Measurements from ENCODE around the gene NAAA.

- TF ChIP-seq MYNN (IDR thresholded peaks at IDR 0.05) (no peak), MYNN (CRISPR knock-in tag; IDR thresholded peaks at IDR 0.05) (no peak), PREB (CRISPR knock-in tag; IDR thresholded peaks at IDR 0.05) (no peak), U2AF1 (optimal IDR thresholded peaks at IDR 0.05; ENCODE audit: low read depth, low read length) (no peak), ZNF174 (CRISPR knock-in tag; IDR thresholded peaks at IDR 0.05) (no peak), FOXM1 (IDR thresholded peaks at IDR 0.05; ENCODE audit: low read depth) (no peak), FOXM1 (CRISPR knock-in tag; IDR thresholded peaks at IDR 0.05; ENCODE audit: low read depth) (no peak), MXD1 (CRISPR knock-in tag; IDR thresholded peaks at IDR 0.05; ENCODE audit: borderline replicate concordance, poor library complexity, severe bottlenecking) (no peak), ZBTB7A (IDR thresholded peaks at IDR 0.05; ENCODE audit: borderline replicate concordance, control insufficient read depth, low read depth, low read length) (no peak), SP1 (CRISPR knock-in tag; IDR thresholded peaks at IDR 0.05) (no peak), BRF1 (IDR thresholded peaks at IDR 0.05; ENCODE audit: borderline replicate concordance, extremely low read depth, insufficient read length) (no peak)
These were observed 59.3 kb downstream of the NAAA start for GRCh38 chr4:75881476-75881875.

Measured in K562 (cell line).